GDM1 (cell line): Measurements from ENCODE around the gene PNMA8C.

Experiments
- DNase-seq: peaks from one replicate; lab custom pipeline; 2025; lab: John Stamatoyannopoulos, UW

PNMA8C gene

DNA sequence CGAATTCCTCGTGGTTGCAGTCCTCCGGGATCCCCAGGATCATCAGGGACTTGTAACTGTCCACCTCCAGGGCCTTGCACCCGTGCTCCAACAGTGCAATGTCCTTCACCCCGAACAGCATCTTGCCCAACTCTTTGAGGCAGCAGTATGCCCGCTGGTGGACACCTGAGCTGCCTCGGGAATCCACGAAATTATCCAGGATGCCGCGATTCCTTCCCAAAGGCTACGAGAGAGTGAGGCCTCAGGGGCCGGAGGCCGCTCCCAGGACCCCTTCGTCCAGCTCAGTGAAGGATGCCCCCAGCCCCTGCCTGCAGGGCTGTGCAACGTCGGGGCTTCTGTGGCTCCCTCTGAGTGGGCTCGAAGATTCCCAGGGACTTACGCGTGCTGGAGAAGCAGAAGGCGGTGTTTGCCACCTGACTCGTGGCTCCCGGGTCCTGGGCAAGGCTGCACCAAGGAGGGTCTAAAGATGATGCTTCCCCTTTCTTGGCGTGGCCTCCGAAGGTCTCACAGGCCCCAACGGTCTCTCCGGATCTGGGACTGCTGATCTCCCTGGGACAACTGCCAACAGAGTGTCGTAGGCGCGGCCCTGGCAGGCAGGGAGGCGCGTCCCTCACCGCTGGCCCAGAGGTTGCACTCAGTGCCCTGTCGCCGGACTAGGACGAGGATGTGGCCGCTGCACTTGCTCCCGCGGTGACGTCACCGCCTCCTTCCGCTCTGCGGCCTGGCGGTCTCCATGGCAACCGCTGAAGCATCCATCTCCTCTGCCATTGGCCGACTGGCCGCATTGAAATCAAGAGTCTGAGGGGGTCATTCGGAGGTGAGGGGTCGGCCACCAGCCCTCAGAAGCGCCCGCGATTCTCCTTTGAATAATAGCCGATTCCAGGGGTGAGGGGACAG, at the start of gene PNMA8C:
Gene PNMA8C (minus strand): TSS at position 698 of the 897 bp plus-strand sequence. CDS start 577 bp downstream, at position 121.
- peak; percentile 30 for DNase-seq

DNA sequence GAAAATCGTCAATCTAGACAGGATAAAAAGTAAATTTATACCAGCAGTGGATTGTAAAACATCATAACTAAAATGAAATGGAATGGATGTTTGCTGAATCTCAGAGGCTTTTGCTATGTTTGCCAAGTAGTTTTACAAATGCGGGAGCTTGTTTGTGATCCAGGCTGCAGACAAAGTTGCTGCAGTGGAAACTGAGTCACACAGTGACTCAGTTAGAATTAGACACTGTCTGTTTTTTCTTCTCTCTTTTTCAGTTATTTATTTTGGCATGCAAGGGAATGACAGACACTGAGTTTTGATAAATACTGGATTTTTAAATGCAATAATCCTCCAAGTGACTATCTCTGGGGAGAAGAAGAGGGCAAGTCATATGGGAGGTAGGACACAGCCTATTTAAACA, 47.2 kb upstream of the PNMA8C start:
- DNase-seq = no peak

DNA sequence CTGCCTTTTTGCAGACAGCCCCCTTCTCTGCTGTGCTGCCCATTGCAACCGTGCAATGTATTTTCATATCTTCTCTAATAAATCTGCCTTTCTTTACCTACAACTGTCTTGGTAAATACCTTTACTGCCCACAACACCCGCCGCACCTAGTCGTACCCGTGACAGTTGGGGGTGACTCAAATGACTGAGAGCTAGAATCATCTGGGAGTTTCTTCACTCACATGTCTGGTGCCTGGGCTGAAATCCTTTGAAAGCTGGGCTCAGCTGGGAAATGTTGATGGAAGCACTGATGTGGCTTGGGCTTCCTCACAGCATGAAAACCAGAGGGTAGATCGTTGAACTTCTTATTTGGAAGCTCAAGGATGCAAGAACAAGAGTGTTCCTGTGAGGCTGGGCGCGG, 45.5 kb upstream of the PNMA8C start:
- DNase-seq = no peak

DNA sequence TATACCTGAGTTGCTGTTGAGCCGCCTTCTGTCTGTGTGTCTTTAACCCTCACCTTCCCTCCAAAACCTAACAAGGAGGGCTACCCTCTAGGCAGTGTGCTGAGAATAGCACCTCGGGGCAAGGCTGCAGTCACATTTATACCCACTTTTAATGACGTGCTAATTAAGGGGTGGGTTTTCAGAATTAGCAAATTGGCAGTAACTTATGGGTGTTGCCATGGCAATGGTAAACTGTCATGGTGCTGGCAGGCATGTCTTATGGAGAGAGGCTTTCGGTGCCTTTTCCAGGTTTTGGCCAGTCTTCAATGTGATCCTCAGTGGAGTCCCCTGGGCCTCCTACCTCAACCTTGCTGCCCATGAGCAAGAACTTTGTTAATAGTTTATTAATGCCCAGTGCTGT, 43.9 kb upstream of the PNMA8C start:
- no peak for DNase-seq

DNA sequence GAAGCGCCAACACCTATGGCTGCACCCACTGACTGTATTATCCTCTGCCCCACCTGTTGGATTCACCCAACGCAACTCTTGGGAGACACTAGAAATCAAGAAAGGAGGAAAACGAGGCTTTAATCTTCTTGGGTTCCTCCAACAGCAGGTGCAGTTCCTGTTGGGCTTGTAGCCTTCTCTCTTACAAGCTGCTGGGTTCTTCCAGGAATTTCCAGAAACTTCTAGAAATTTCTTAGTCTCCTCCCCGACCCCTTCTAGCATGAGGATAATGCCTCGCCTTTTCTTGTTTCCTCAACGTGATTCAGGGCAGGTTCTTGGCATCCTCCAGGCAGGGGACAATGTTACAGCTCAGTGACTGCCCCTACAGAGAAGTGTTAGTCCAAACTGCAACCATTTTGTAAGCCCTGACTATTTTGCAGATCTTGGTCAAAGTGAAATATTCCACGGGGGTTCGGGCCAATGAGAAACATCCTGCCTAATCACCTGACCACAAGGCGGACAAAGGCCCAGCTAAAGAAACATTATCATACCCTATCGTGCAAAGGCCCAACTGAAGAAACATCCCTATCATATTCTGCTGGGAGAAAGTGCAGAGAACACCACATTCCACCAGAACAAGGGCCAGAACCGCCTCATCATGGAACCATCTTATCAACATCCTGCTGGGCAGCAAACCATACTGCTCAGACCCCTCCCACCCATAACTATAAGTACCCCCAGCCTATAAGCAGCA, 43.2 kb upstream of the PNMA8C start:
- DNase-seq = no peak

DNA sequence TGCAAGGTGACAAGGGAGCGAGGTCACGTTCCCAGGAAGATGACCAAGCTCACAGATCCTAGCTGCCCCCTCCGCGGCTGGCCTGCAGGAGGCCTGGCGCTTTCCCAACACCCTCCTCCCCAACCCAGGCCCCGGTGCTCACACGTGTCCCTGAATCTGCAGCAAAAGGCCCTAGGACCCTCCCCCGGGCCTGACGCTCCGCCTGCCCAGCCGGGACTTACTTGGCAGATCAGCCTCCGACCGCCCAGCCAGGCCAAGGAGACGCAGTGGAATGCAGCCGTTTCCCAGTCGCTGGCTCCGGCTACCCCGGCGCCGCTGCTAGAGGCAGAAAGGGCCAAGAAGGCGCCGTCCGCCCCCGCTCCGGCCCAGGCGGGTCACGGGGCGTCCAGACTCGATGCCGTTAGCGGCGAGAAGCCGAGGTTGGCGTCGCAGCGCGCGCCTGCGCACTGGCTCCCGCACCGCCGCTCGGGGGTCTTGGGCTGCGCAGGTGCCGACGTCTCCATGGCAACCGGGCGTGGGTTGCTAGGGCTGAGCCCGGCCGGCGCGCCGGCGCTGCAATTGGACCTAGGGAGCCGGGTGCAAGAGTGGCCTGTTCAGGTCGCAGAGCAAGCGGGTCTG, 42.5 kb upstream of the PNMA8C start, which contains the start of gene PNMA8A:
Gene PNMA8A (minus strand): TSS at position 448 of the 618 bp plus-strand sequence. CDS start 528 bp downstream, outside the sequence.
- no peak for DNase-seq

DNA sequence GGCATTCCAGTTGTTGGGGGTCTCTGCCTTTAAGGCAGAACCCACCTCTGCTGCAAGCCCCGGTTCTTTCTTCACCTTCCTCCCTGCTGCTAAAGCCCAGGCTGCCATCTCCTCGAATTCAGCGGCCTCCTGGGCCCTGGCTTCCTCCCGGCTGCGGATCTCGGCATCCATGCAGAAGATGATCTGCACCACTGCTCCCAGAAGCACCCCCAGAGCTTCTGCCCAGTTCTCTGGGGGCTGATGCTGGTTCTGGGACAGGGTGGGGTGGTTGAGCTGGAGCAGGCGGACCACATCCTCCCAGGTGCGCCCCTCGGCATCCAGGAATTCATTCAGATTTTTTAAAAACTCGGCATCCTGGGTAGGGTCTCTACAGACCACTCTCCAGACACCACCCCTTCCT, 41.6 kb upstream of the PNMA8C start:
- no peak for DNase-seq

DNA sequence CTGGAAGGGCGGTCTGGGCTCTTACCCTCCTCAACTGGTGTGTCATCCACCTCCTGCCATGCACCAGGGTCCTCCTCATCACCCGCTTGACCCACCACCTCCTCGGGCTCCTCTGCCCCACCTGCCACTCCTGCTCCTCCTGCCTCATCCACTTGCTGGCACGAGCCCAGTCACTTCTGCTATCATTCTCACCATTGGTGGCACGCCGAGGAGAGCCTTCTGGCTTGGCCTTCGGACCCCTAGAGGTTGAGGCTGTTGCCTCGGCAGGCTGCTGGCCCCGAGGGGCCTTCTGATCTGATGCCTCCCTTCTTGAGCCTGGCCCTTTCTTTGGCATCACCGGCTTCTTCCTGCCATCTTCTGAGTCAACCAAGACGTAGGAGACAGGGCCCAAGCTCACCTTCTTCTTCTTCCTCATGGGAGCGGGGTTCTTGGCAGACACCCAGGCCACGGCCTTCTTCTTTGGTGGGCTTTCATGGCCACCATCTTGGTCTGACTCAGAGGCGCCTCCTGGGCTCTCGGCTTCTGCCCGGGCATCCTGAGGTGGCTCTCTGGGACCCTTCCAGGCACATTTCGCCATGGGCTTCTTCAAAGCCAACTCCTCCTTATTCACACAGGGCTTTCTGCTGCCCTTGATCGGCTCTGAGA, 40.9 kb upstream of the PNMA8C start:
- DNase-seq = no peak

DNA sequence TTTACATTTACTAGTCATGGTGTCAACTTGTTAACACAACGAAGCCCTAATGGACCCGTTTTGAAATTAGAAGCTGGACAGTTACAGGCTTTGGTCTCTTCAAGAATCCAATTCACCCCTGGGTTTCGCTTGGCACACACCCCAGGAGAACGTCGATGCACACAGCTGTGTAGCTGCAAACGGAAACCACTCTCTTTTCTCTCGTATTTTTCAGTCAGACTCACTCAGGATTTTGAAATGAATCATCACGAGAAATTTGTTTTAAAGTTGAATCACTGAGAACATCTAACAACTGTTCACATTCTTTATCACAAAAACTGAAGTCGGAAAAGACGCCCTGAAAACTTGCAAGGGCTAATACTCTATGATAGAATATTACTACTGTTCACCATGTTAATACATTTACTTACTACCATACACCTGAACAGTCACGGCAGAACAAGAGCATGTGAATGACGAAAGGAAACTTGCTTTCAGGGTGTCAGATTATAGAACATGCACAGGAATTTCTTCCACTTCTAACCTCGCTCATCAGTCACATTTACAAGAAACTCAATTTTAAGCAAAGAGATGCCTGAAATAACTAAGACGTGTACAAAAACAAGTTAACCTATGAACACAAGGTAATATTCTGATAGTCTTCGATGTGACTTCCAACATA, 37.9 kb upstream of the PNMA8C start:
- no peak for DNase-seq

DNA sequence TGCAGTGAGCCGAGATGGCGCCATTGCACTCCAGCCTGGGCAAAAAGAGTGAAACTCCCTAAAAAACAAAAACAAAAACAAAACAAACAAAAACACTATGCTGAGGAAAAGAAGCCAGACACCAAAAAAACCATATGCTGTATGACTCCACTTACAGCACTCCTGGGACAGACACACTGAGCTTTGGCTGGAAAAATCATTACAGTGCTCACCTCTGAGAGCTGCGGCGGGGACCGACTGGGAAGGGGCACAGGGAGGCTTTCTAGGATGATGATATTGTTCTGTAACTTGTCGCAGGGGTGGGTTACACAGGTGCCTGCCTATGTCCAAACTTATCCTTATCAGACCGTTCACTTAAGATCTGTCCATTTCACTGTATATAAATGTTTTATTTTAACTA, 34.8 kb upstream of the PNMA8C start:
- DNase-seq = no peak

DNA sequence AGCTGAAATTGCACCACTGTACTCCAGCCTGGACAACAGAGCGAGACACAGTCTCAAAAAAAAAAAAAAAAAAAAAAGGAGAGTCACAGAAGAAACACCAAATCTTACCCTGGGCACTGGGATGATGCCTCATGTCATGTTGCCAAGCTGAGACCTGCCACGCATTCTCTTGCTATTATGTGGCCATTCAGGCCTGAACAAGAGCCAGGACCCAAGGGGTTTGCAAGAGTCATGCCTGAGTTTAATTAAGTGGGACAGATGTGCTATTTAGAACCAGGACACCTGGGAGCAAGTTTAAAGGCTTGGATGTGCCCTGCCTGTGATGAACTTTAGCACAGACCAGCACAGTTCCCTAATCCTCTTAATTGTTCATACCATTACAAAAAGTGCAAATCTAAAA, 32.8 kb upstream of the PNMA8C start:
- no peak for DNase-seq

DNA sequence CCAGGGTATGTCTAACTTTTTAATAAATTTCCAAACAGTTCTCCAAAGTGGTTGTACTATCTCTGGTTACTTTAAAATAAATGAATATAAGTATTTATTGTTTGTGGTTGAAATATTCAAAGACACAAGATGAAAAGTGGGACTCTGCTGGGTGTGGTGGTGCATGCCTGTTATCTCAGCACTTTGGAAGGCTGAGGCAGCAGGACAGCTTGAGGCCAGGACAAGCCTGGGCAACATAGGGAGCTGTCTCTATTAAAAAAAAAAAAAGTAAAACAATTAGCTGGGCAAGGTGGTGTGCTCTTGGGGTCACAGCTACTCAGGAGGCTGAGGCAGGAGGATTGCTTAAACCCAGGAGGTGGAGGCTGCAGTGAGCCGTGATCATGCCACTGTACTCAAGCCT, 32.2 kb upstream of the PNMA8C start:
- DNase-seq = no peak

DNA sequence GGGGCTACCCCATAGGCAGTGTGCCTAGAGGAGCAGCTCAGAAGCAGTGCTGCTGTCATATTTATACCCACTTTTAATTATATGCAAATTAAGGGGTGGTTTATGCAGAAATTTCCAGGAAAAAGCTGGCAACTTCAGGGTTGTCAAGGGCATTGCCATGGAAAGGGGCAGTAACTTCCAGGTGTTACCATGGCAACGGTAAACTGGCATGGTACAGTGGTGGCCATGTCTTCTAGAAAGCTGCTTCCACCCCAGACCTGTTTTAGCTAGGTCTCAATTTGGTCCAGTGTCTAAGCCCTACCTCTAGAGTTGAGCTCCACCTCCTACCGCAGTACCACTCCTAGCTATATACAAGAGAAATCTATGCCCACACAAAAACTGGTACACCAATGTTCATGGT, 31.3 kb upstream of the PNMA8C start:
- DNase-seq = no peak

DNA sequence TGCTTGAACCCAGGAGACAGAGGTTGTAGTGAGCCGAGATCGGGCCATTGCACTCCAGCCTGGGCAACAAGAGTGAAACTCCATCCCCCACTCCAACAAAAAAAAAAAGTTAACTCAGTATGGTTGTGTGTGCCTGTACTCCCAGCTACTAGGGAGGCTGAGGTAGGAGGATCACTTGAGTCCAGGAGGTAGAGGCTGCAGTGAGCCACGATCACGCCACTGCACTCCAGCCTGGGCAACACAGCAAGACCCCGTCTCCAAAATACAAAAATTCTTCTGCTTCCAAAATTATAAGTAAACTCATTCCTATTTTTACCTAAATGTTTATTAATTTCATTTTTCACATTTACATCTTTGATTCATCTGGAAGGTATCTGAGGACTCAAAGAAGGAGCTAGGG, 28.2 kb upstream of the PNMA8C start:
- no peak for DNase-seq

DNA sequence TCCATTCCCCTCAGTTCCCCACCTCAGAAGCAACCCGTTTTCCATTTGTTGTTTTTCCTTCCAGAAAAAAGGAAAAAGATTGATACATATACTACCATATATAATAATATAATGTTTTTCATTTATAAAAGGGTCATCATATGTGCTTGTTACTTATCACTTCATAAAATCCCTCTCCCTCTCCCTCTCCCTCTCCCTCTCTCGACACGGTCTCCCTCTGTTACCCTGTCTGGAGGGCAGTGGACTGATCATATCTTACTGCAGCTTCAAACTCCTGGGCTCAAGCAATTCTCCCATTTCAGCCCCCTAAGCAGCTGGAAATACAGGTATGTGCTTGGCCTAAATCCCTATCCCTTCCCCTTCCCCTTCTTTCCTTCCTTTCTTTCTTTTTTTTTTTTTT, 25.5 kb upstream of the PNMA8C start:
- no peak for DNase-seq

DNA sequence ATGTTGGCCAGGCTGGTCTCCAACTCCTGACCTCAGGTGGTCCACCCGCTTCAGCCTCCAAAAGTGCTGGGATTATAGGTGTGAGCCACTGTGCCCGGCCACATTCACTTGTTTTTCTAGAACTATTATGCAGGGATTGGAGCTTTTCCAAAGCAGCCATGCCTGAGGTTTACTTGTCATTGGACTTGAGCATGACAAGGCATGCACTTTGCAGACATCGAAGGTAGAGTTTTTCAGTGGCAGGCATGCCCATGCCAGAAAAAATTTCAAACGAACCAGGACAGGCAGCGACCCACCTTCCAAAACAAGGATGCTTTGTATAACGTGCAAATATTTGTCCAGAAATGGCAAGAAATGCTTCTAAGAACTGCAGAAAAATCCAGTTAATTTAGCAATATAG, 24.9 kb upstream of the PNMA8C start:
- DNase-seq = no peak

DNA sequence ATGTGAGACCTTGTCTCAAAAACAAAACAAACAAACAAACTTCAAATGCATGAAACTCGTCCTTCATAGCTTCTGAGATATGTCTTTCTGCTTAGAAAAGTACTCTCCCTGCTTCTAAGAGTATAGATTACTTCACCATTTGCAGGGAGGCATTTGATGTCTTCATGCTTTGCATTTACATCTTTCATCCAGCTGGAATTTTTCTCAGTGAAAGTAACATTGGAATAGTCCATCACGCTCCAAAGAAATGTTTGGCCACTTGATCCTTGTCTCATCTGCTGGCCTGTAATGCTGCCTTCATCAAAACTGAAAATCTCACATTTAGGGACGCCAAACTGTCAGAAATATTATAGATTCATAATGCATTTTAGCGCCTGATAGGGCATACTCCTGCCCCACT, 23.4 kb upstream of the PNMA8C start:
- DNase-seq = no peak

DNA sequence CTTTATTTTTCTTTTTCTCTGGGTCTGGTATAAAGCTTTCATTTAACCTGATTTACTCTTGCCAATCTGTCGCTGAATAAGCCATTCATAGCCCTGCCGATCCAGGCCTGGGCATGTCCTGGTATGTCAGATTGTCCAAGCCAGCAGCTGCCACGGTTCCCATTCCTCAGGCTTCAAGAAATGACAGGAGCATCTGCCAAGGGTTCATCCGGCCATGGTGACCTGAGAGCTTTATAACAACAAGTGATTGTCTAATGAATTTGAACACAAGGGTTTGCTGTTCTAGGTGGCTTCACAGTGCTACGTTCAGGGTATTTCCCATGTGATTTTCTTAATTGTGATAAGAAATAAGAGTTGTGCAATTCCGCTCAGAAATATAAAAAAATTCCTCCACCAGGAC, 22.6 kb upstream of the PNMA8C start:
- no peak for DNase-seq

DNA sequence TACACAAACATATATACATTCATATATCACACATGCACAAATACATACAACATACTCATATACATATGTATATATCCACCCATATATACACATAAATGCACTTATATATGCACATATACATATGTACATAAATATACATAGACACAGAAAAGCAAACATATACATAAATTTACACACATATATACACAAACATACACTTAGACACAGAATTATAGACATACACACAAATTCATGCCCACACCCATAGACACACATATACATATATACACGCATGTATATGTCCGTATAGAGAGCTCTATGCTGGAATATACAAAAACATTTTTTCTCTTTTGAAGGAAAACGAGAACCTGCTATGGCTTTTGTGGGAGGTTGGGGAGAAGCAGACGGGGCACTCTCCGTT, 22.0 kb upstream of the PNMA8C start:
- DNase-seq = no peak

DNA sequence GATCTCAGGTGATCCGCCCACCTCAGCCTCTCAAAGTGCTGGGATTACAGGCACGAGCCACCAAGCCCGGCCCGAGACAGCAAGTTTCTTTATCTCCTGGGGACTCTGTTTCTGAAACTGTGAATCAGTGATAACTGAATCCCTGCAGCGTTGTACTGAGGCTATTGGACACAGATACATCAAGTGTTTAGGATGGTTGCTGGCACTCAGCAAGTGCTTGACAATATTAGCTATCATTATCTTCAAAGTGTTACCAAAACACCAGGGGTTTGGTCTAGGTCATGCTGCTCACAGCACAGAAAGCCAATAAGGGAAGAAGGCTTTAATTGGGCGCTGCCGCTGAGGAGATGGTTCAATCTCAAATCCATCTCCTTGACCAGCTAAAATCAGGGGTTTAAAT, 20.5 kb upstream of the PNMA8C start:
- no peak for DNase-seq

DNA sequence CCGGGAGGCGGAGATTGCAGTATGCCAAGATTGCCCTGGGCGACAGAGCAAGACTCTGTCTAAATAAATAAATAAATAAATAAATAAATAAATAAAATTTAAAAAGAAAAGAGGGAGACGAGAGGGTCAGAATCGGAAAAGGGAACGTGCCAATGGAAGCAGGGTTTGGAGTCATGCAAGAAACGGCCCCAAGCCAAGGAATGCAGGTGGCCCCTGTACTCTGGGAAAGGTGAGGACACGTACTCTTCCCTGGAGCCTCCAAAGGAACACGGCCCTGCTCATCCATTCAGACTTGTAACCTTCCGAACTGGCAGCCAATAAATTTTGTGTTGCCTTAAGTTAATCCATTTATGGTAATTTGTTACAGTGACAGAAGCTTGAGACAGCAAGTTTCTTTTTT, 19.9 kb upstream of the PNMA8C start:
- no peak for DNase-seq

DNA sequence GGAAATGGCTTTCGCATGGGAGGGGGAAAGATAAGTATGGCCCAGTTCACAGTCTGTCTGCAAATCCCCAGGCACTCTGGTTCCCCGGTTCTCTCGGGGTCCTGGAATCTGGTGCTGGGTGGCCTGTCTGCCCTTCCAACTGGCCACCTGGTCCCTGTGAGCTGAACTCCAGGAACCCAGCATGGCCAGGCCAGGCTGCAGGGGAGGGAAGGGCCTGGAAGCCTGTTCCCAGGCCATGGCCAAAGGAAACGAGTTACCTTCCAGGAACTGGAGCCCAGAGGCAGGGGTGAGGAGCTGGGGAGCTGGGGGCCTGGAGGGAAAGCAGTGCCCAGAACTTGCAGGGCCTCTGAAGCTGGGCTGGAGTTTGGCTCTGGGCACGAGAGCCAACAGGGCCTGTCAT, 19.1 kb upstream of the PNMA8C start:
- DNase-seq = no peak
